ENCODE results near the gene SPATS2. TPM values are rescaled to one million over a fixed set of nuclear protein-coding genes. Genes with fewer than 3 reads are reported as not detected.

SPATS2 gene
- total RNA-seq, 4 donors from 2014 or later: 8.6 to 17.8 (median 9.5) TPM

GRCh38 chr12:49524660-49525324, 157.5 kb downstream of the SPATS2 start:
- TF ChIP-seq EP300 (IDR thresholded peaks at IDR 0.05): no peak
- TF ChIP-seq CTCF (IDR thresholded peaks at IDR 0.05): no peak
- TF ChIP-seq POLR2AphosphoS5 (IDR thresholded peaks at IDR 0.05): no peak
- no peaks in the 10 kb centered on the region for H3K4me1 ChIP-seq
- peaks cover 0 to 62% of the 10 kb centered on the region in 2 donors for H3K36me3 ChIP-seq
- no peaks in the 10 kb centered on the region for H3K27me3 ChIP-seq
- H3K9me3 ChIP-seq: no peaks in the 10 kb centered on the region
- ATAC-seq: no peak
- 59 to 79% methylated on average over 5 of the region's 6 CpGs for WGBS, 2 donors (ENCODE audit: low coverage in 1 of 2)
- H3K4me3 ChIP-seq: no peak overlapping the region
- H3K27ac ChIP-seq: no peak overlapping the region

- no peak for ATAC-seq
- no peaks in the 10 kb centered on the region for H3K27me3 ChIP-seq
- no peaks in the 10 kb centered on the region for H3K9me3 ChIP-seq
- TF ChIP-seq EP300 (IDR thresholded peaks at IDR 0.05): no peak
- TF ChIP-seq POLR2A (IDR thresholded peaks at IDR 0.05): no peak
- TF ChIP-seq CTCF (IDR thresholded peaks at IDR 0.05): no peak
- TF ChIP-seq POLR2AphosphoS5 (IDR thresholded peaks at IDR 0.05): no peak
- peaks cover 0 to 62% of the 10 kb centered on the region in 2 donors for H3K36me3 ChIP-seq
- no peaks in the 10 kb centered on the region for H3K4me1 ChIP-seq
- 91 to 100% methylated on average over 5 of the region's 7 CpGs for WGBS, 2 donors (ENCODE audit: low coverage in 1 of 2)
- H3K4me3 ChIP-seq: no peak overlapping the region
- no peak overlapping the region for H3K27ac ChIP-seq
Measured at GRCh38 chr12:49525942-49526341, 158.7 kb downstream of the SPATS2 start.

- TF ChIP-seq EP300 (IDR thresholded peaks at IDR 0.05) (no peak), POLR2A (IDR thresholded peaks at IDR 0.05) (no peak), POLR2AphosphoS5 (IDR thresholded peaks at IDR 0.05) (no peak), CTCF (IDR thresholded peaks at IDR 0.05) (no peak)
- Histone ChIP-seq H3K4me1 (no peaks in the 10 kb centered on the region), H3K36me3 (peaks cover 0 to 50% of the 10 kb centered on the region in 2 donors), H3K4me3 (no peak overlapping the region), H3K27me3 (no peaks in the 10 kb centered on the region), H3K27ac (no peak overlapping the region), H3K9me3 (no peaks in the 10 kb centered on the region)
- WGBS, 2 donors (ENCODE audit: low coverage in 1 of 2): 93 to 95% methylated on average over 3 to 5 of the region's 7 CpGs
- no peak for ATAC-seq
Measured at GRCh38 chr12:49527361-49528130, 160.3 kb downstream of the SPATS2 start.

DNA sequence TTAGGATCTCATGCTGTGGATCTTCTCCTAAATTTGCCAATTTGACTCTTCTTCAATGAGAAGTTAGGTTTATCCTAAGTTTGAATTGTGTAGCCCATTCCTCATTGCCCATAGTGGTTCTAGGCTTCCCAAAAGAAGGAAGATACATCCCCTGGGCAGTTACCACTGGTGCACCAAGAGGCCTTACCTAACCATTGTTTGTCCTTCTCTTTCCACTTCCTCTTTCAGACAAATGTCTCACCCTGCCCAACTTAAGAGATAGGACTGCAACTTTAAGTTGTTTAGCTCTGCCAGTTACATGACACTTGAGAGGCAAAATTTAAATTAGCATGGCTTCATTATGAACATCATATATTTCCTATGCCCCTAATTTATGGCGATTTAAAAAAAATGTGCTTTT, 162.2 kb downstream of the SPATS2 start:
- Histone ChIP-seq H3K4me3 (no peak overlapping the region), H3K9me3 (no peaks in the 10 kb centered on the region), H3K27me3 (peaks cover 2% of the 10 kb centered on the region), H3K27ac (no peak overlapping the region), H3K4me1 (no peaks in the 10 kb centered on the region), H3K36me3 (peaks cover 0 to 36% of the 10 kb centered on the region in 2 donors)
- TF ChIP-seq POLR2A (IDR thresholded peaks at IDR 0.05): no peak
- TF ChIP-seq POLR2AphosphoS5 (IDR thresholded peaks at IDR 0.05): no peak
- TF ChIP-seq CTCF (IDR thresholded peaks at IDR 0.05): no peak
- no peak for TF ChIP-seq EP300 (IDR thresholded peaks at IDR 0.05)
- WGBS, 2 donors (ENCODE audit: low coverage in 1 of 2): no CpG with 5 or more reads among the region's 1 CpG
- ATAC-seq: no peak

- 83 to 96% methylated on average over 2 of the region's 2 CpGs for WGBS, 2 donors (ENCODE audit: low coverage in 1 of 2)
- Histone ChIP-seq H3K27ac (no peak overlapping the region), H3K4me3 (no peak overlapping the region), H3K4me1 (no peaks in the 10 kb centered on the region), H3K27me3 (peaks cover 26% of the 10 kb centered on the region), H3K9me3 (no peaks in the 10 kb centered on the region), H3K36me3 (peaks cover 0 to 13% of the 10 kb centered on the region in 2 donors)
- no peak for TF ChIP-seq POLR2A (IDR thresholded peaks at IDR 0.05)
- TF ChIP-seq EP300 (IDR thresholded peaks at IDR 0.05): no peak
- TF ChIP-seq POLR2AphosphoS5 (IDR thresholded peaks at IDR 0.05): no peak
- TF ChIP-seq CTCF (IDR thresholded peaks at IDR 0.05): no peak
- no peak for ATAC-seq
Measured at GRCh38 chr12:49531745-49532144, 164.5 kb downstream of the SPATS2 start.

Data from gastroesophageal sphincter (tissue), 4 donors.